ENCODE results near the gene C1orf146.
"Not testable (repeated sequence)": the region's sequence is repeated elsewhere in the genome, so short reads cannot be mapped to it uniquely, and the experiment has no call there.

The C1orf146 gene

DNA sequence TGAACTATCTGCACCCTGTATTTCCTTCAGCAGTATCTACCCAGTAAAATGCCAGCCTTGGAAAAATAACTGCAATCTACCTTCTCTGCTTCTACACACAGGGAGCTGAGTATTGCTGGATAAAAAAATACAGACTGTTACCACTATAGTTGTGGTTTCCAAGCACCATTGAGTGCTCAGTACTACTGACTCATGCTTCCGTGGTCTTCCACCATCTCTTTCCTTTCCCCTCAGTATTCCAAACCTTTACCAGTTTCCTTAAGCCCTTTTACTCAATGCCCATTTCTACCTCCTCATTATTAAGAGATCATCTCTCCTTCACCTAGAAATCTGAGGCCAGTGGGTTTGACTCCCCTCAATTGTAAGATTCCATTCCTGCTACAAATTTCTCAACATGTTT, 57.2 kb downstream of the C1orf146 start:
- no peak for DNase-seq (ENCODE audit: low read depth)

GRCh38 chr1:92276082-92276481, 58.4 kb downstream of the C1orf146 start:
- DNase-seq (ENCODE audit: low read depth) = no peak

DNA sequence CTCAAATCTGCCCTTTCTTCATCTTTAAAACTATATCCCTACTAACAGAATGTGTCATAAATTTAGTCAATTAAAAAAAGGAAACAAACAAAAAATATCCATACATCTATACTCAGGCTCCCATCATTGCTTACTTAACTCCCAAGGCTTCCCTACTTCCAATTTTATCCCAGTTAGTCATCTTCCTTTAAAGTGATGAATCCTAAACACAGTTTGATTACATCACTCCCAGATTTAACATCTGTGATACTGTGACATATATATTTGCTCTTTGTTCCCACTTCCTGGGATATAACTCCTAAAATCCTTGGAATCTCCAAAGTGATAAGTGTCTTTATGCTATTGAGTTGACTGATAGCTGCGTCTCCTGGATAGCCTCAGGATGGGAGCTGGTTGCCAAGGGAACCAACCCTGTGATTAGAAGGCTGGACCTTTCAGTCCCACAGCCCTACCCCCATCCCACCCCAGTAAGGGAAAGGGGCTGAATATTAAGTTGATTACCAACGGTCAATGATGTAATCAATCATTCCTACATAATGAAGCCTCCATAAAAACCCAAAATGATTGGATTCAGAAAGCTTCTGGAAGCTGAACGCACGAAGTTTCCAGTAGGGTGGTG, 59.5 kb downstream of the C1orf146 start:
- DNase-seq (ENCODE audit: low read depth) = no peak

DNA sequence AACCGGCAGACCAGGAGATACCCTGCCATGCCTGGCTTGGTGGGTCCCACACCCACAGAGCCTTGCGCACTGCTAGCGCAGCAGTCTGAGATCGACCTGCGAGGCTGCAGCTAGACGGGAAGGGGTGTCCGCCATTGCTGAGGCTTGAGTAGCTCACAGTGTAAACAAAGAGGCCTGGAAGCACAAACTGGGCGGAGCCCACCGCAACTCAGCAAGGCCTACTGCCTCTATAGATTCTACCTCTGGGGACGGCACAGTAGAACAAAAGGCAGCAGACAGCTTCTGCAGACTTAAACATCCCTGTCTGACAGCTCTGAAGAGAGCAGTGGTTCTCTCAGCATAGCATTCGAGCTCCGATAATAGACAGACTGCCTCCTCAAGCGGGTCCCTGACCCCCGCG, 62.1 kb downstream of the C1orf146 start:
- DNase-seq (ENCODE audit: low read depth) = not testable (repeated sequence)

- not testable (repeated sequence) for DNase-seq (ENCODE audit: low read depth)
These were observed 63.7 kb downstream of the C1orf146 start for GRCh38 chr1:92281411-92281810.

DNA sequence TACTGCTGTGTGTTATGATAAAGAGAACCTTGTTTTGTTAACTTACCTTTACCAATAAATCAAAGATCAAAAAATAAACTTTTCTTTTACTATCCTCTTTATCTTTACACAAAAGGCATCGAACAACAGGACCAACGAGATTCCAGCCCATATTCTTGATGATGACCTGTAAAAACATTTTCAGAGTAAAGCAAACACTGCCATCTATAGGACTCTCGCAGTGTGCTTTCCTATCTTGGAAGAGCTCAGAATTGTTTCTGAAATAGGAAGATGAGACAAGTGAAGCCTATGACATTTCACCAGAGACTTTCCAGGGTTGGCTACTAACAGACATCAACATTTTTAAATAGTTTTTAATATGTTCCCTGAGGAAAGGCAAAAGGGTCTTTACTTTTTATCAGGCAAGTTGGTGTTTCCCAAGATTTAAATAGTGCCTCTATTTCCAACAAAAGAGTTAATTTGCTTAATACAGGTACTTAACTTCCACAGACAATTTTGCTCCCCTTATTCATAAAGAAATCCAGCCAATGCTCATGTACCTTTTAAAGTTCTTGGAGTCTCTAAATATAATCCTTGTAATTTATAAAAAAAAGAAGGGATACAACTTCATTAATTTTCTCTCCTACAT, 73.8 kb downstream of the C1orf146 start:
- DNase-seq (ENCODE audit: low read depth) = peak; percentile 62

Measured in fibroblast of the conjunctiva (primary cell).